ENCODE results near the gene FASN. TPM values are rescaled to one million over a fixed set of nuclear protein-coding genes. Genes with fewer than 3 reads are reported as not detected.

Gene FASN
- total and polyA plus RNA-seq, 8 donors, result 18.0 to 550 (median 40.0) TPM

DNA sequence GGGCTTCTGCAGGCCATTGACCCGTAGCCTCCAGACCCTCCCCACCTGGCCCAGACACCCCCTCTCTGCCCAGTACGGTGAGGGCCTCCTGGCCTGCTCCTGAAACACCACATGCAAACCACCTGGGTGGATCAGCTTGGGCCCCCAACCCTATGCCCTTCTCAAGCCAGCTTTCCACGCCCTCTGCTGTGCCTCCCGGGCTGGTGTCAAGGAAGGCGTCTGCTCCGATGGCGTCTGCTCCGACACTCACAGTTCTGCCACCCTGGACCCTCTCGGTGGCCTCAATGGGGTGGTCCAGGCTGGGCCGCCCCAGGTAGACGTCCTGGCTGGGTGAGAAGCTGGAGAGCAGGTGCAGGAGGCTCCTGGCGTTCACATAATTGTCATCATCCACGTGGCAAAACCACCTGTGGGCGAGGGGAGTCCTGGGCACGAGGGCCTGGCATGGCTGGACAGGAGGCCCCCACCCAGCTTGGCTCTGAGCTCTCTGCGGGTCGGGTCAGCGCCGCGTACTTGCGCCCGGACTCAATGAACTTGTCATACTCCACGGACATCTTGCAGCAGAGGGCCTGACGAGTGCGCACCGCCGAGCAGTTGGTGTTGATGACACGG, 47.8 kb downstream of the FASN start:
- TF ChIP-seq, protein P1, sequence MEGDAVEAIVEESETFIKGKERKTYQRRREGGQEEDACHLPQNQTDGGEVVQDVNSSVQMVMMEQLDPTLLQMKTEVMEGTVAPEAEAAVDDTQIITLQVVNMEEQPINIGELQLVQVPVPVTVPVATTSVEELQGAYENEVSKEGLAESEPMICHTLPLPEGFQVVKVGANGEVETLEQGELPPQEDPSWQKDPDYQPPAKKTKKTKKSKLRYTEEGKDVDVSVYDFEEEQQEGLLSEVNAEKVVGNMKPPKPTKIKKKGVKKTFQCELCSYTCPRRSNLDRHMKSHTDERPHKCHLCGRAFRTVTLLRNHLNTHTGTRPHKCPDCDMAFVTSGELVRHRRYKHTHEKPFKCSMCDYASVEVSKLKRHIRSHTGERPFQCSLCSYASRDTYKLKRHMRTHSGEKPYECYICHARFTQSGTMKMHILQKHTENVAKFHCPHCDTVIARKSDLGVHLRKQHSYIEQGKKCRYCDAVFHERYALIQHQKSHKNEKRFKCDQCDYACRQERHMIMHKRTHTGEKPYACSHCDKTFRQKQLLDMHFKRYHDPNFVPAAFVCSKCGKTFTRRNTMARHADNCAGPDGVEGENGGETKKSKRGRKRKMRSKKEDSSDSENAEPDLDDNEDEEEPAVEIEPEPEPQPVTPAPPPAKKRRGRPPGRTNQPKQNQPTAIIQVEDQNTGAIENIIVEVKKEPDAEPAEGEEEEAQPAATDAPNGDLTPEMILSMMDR (IDR thresholded peaks at IDR 0.05), result no peak
- H3K27me3 ChIP-seq, result no peaks in the 10 kb centered on the region
- peaks cover 17 to 41% of the 10 kb centered on the region in 2 donors for H3K4me1 ChIP-seq
- peak overlapping the region; percentile 75 to 79 for H3K4me3 ChIP-seq
- no peak overlapping the region for H3K27ac ChIP-seq
- ATAC-seq (no peak), DNase-seq (peak in 1 of 4 donors; percentile 60)
- intact Hi-C loops (cut with DNase I), result no loop called here
- H3K9me3 ChIP-seq, result no peaks in the 10 kb centered on the region
- peaks cover 0 to 57% of the 10 kb centered on the region in 2 donors for H3K36me3 ChIP-seq

DNA sequence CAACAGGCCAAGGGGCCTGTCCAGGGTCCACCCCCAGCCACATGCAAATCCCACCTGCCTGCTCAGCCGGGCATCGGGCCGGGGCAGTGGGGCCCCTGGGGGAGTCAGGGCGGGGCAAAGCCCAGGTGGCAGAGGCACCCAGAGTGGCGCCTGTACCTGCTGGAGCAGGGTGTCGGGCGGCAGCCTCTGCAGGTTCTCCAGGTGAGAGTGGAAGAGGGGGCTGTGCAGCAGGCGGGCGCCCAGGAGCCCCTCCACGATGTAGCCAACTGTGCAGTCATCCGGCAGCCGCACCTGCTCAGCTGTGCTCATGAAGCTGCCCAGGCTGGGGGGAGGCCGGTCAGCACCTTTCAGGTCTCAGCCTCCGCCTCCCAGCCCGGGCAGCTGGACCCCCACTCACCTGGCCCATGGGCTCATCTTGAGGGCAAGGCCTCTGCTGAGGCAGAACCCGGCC, 48.5 kb downstream of the FASN start:
- H3K36me3 ChIP-seq, result peaks cover 0 to 50% of the 10 kb centered on the region in 2 donors
- H3K4me3 ChIP-seq, result no peak overlapping the region
- H3K27me3 ChIP-seq, result no peaks in the 10 kb centered on the region
- intact Hi-C loops (cut with DNase I), result no loop called here
- no peak overlapping the region for H3K27ac ChIP-seq
- peak in 1 of 4 donors; percentile 62 for DNase-seq
- no peaks in the 10 kb centered on the region for H3K9me3 ChIP-seq
- ATAC-seq, result no peak
- TF ChIP-seq, protein P1 (IDR thresholded peaks at IDR 0.05), result no peak
- peaks cover 17 to 41% of the 10 kb centered on the region in 2 donors for H3K4me1 ChIP-seq

DNA sequence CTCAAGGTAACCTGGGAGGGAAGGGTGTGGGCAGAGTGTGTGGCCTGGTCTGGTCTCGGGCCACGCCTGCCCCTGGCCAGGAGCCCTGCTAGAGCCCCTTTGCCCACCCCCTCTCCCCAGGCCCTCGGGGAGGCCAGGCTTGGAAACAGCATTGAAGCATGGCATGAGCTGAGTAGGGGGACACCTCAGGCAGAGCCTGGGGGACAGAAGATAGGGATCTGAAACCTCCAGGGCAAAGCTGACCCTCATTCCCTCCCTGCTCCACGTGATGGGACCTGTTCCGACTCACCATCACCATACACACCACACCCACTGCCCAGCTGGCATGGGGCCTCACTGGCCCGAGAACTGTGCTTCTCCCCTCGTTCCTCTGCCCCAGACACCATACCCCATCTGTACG, 48.9 kb downstream of the FASN start:
- DNase-seq, result no peak
- TF ChIP-seq, protein P1 (IDR thresholded peaks at IDR 0.05), result no peak
- Histone ChIP-seq H3K36me3 (peaks cover 0 to 46% of the 10 kb centered on the region in 2 donors), H3K27ac (no peak overlapping the region), H3K4me3 (no peak overlapping the region), H3K9me3 (no peaks in the 10 kb centered on the region), H3K27me3 (no peaks in the 10 kb centered on the region), H3K4me1 (peaks cover 17 to 41% of the 10 kb centered on the region in 2 donors)
- ATAC-seq, result no peak
- intact Hi-C loops (cut with DNase I), result no loop called here

DNA sequence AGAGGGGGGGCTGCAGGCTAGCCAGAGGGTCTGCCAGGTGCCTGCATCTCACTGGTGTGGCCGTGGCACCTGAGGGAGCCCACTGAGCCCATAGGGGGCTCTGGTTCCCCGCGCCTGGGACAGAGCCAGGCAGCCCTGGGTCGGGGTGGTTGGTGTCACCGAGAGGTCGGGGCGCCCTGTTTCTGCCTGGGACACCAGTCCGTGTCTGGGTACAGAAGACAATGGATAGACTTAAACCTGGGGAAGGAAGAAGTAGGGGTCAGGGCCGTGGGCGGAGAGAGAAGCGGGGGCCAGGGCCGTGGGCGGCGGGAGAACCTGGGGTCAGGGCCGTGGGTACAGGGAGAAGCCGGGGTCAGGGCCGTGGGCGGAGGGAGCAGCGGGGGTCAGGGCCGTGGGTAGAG, 49.5 kb downstream of the FASN start:
- Histone ChIP-seq H3K4me3 (no peak overlapping the region), H3K36me3 (peaks cover 0 to 40% of the 10 kb centered on the region in 2 donors), H3K27me3 (no peaks in the 10 kb centered on the region), H3K27ac (no peak overlapping the region), H3K9me3 (no peaks in the 10 kb centered on the region), H3K4me1 (peaks cover 17 to 36% of the 10 kb centered on the region in 2 donors)
- TF ChIP-seq, protein P1 (IDR thresholded peaks at IDR 0.05), result no peak
- ATAC-seq (no peak), DNase-seq (peak in 1 of 4 donors; percentile 71)
- intact Hi-C loops (cut with DNase I), result no loop called here

DNA sequence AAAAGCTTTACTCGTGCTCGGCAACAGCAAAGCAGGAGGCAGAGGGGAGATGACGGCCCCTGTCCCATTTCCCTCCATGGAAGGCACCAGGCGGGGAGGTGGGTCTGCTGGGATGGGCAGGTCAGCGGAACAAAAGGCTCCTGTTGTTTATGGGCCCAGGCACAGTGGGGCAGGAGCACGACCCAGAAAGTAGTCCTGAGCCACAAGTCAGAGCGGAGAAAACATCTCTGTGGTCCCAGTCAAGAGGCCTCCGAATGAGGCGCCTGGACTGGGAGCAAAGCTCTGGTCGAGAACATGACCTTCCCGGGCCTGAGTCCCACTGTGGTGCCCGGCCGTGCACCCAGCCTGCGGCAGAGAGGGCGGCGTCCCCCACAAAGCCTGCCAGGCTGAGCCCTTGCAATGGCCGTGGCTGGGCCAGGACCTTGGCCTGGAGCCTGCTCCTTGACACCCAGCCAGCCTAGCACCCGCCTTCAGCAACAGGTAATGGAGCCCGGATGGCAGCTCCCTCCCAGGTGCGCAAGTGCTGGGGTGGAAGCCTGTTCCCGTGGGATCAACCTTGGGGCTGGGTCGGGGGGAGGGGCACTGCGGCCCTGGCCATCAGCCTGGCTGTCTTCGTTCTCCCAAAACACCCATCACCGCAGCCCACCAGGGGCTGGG, 50.0 kb downstream of the FASN start:
- Histone ChIP-seq H3K4me1 (peaks cover 15 to 30% of the 10 kb centered on the region in 2 donors), H3K4me3 (no peak overlapping the region), H3K27me3 (no peaks in the 10 kb centered on the region), H3K27ac (no peak overlapping the region), H3K36me3 (peaks cover 0 to 35% of the 10 kb centered on the region in 2 donors), H3K9me3 (no peaks in the 10 kb centered on the region)
- intact Hi-C loops (cut with DNase I), result no loop called here
- TF ChIP-seq, protein P1 (IDR thresholded peaks at IDR 0.05), result no peak
- DNase-seq (peak in 1 of 4 donors; percentile 65), ATAC-seq (no peak)

All from left lung (tissue), 10 donors.